B cell (primary cell): ENCODE measurements around the gene PSMB2. TPM values are rescaled to one million over a fixed set of nuclear protein-coding genes. Genes with fewer than 3 reads are reported as not detected.
A peak's percentile ranks its signal among the peaks of the same experiment; 100 is the strongest.

Experiments
- ATAC-seq: fragments of 200-7000 bp; cut with Tn5 transposase; one replicate; pipeline ENCODE4 v1.10.0; 2021; ENCODE audit warnings: low read depth, mild to moderate bottlenecking, moderate number of reproducible peaks, moderate library complexity
- CTCF ChIA-PET: fragments of 350-600 bp; sonication (Branson Sonifier 250); formaldehyde crosslinking; loops from one replicate; lab custom pipeline; 2021; ENCODE audit warnings: antibody characterized with exemption, inconsistent platforms; lab: Charles Lee
- POLR2A ChIA-PET: fragments of 350-600 bp; sonication (Branson Sonifier 250); formaldehyde crosslinking; loops from one replicate; lab custom pipeline; 2021; ENCODE audit warnings: antibody characterized with exemption; lab: Charles Lee
- DNase-seq: peaks from one replicate; pipeline ENCODE4 v3.0.0; 2013
- H2AFZ ChIP-seq: 2 replicates; pipeline ENCODE4 v1.6.1; 2012; ENCODE audit warnings: mild to moderate bottlenecking, low read depth, low read length; ENCODE audit not compliant: insufficient read depth, poor library complexity, severe bottlenecking
- H3K27ac ChIP-seq, 2 donors: 1 replicate in 1 of 2; 2 replicates in 1 of 2; pipeline ENCODE4 v1.5.1; 2012 to 2013; ENCODE audit warnings: low read length in 2 of 2, mild to moderate bottlenecking in 2 of 2, moderate library complexity in 1 of 2
- H3K27me3 ChIP-seq, 4 experiments: fragments of 200-600 bp in 1 of 4; sonication (generic) in 1 of 4; replicated peaks in 1 of 4; 1 replicate in 2 of 4; 2 replicates in 2 of 4; pipeline versions ENCODE4 v1.6.1 to v1.7.0; 2013 to 2016; ENCODE audit warnings: low read length in 3 of 4, mild to moderate bottlenecking in 2 of 4, mixed read lengths in 1 of 4, moderate library complexity in 1 of 4; ENCODE audit not compliant: insufficient read depth in 4 of 4, control insufficient read depth in 3 of 4; ENCODE audit errors: control extremely low read depth in 1 of 4
- H3K36me3 ChIP-seq, 2 experiments: replicated peaks in 1 of 2; 1 replicate in 1 of 2; 2 replicates in 1 of 2; pipeline versions ENCODE4 v1.6.1 to v1.7.1; 2013; ENCODE audit warnings: low read length in 1 of 2; ENCODE audit not compliant: insufficient read depth in 2 of 2, control insufficient read depth in 1 of 2; ENCODE audit errors: control extremely low read depth in 1 of 2, extremely low read depth in 1 of 2
- H3K4me1 ChIP-seq, 2 donors: fragments of 200-600 bp in 1 of 2; sonication (generic) in 1 of 2; 1 replicate in 1 of 2; 2 replicates in 1 of 2; pipeline versions ENCODE4 v1.5.1 to v1.6.1; 2013 to 2017; ENCODE audit warnings: low read length in 2 of 2; ENCODE audit not compliant: control insufficient read depth in 2 of 2, insufficient read depth in 2 of 2
- H3K4me2 ChIP-seq: replicated peaks from 2 replicates; pipeline ENCODE3; 2012; ENCODE audit warnings: mild to moderate bottlenecking, low read depth, low read length; ENCODE audit not compliant: poor library complexity, severe bottlenecking
- H3K4me3 ChIP-seq, 5 experiments: fragments of 200-600 bp in 1 of 5; sonication (generic) in 1 of 5; 1 replicate in 3 of 5; 2 replicates in 2 of 5; pipeline versions ENCODE4 v1.5.1 to v1.7.0; 2011 to 2016; ENCODE audit warnings: low read length in 4 of 5, mild to moderate bottlenecking in 4 of 5, low read depth in 2 of 5, control low read depth in 1 of 5, moderate library complexity in 1 of 5; ENCODE audit not compliant: insufficient read depth in 1 of 5; ENCODE audit errors: control extremely low read depth in 1 of 5, extremely low read depth in 1 of 5
- H3K79me2 ChIP-seq: fragments of 200-600 bp; sonication (generic); one replicate; pipeline ENCODE4 v1.6.0; 2016; ENCODE audit warnings: low read length; ENCODE audit not compliant: control insufficient read depth, insufficient read depth
- H3K9ac ChIP-seq: fragments of 200-600 bp; sonication (generic); 2 replicates; pipeline ENCODE4 v1.6.1; 2017; ENCODE audit warnings: mild to moderate bottlenecking, low read length, moderate library complexity
- H3K9me3 ChIP-seq, 3 donors: one replicate each; pipeline versions ENCODE4 v1.6.1 to v1.7.1; 2013; ENCODE audit warnings: low read length in 2 of 3; ENCODE audit not compliant: control insufficient read depth in 2 of 3, insufficient read depth in 1 of 3; ENCODE audit errors: control extremely low read depth in 1 of 3
- H4K20me1 ChIP-seq: 2 replicates; pipeline ENCODE4 v1.6.0; 2012; ENCODE audit warnings: mild to moderate bottlenecking, low read length; ENCODE audit not compliant: insufficient read depth, control insufficient read depth, poor library complexity, severe bottlenecking
- H3K27ac Mint-ChIP-seq: one replicate; pipeline ENCODE4 v1.8.0; 2021; ENCODE audit warnings: mixed read lengths
- H3K27me3 Mint-ChIP-seq: one replicate; pipeline ENCODE4 v1.8.0; 2021; ENCODE audit warnings: mixed read lengths
- H3K4me1 Mint-ChIP-seq: one replicate; pipeline ENCODE4 v1.8.0; 2021; ENCODE audit warnings: mixed read lengths
- H3K4me3 Mint-ChIP-seq: one replicate; pipeline ENCODE4 v1.8.0; 2021; ENCODE audit warnings: mixed read lengths
- H3K9me3 Mint-ChIP-seq: one replicate; pipeline ENCODE4 v1.8.0; 2022; ENCODE audit warnings: mixed read lengths; ENCODE audit not compliant: insufficient read depth
- EZH2 ChIP-seq: IDR thresholded peaks from 2 replicates; pipeline ENCODE4 v1.6.1; 2012; ENCODE audit warnings: borderline replicate concordance, low read depth, mild to moderate bottlenecking, moderate library complexity, low read length; ENCODE audit not compliant: insufficient read depth, poor library complexity, severe bottlenecking
- WGBS: methylation state at CpG from one replicate; pipeline ENCODE4 v1.1.5; 2013; ENCODE audit warnings: missing lambda C conversion rate; ENCODE audit not compliant: insufficient coverage; 5-methylcytosine and 5-hydroxymethylcytosine counted together
- intact Hi-C: fragments of 100-400 bp; cut with micrococcal nuclease; formaldehyde crosslinking; loops from one replicate; pipeline ENCODE4 v1.10.0; 2022
- polyA plus RNA-seq: library from polyadenylated mRNA; depleted of rRNA; stranded (reverse); fragments of >200 nt; gene quantifications from 2 replicates; pipeline ENCODE4 v1.2.3, GENCODE V29; 2012
- total RNA-seq, 2 donors: library from RNA; stranded (reverse); fragments of 120-200 nt in 1 of 2; gene quantifications; 1 replicate in 1 of 2; 2 replicates in 1 of 2; pipeline versions ENCODE4 v1.2.3 to v1.2.4, GENCODE V29; 2013 to 2022
- TF ChIP-seq, protein P1 (sequence below): fragments of 200-600 bp; IDR thresholded peaks from one replicate; pipeline ENCODE4 v1.8.0; 2022; ENCODE audit warnings: antibody characterized with exemption, mild to moderate bottlenecking

Gene PSMB2
- total and polyA plus RNA-seq, 2 donors (not counting 1 experiment from before 2014, with no cell fraction given): 20.5 to 26.2 TPM

DNA sequence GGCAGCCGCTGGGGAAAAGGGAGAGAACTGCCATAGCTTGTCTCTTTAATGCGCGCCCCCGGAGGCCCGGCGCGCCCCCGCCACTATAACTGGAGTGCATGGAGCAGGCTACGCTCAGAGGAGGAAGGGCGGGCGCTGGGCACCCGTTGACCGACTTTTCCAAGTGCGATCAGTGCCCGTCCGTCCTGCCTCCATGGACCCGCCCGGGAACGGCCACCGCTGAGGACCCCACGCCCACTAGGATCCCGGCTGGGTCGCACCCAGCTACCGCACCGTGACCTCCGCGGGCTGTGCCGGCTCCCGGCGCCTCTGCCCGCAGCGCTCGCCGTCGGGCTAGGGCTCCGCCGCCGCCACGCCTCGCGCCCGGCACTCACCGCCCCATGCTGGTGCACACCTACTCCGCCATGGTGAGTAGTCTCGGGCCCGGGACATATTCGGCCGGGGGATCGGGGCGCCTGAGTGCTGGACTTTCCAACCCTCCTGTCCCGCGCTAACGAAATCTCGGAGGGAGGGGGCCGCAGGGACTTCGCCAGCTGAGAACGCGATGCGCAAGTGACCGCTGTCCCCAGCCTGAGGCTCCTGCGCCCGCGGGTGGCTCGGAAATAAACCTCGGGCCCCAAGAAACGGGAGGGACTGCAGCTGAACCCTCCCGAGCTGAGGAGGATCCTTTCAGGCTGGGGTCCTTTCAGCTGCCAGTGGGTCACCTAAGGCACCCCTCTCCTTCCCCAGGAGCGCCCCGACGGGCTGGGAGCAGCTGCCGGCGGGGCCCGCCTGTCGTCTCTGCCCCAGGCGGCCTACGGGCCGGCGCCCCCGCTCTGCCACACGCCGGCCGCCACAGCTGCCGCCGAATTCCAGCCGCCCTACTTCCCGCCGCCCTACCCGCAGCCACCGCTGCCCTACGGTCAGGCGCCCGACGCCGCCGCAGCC lies 67.9 kb downstream of the PSMB2 start, which contains the start of gene TFAP2E:
Gene TFAP2E (plus strand): TSS at position 117 of the 927 bp plus-strand sequence. CDS start 264 bp downstream, at position 381.
- no peak for TF ChIP-seq EZH2
- TF ChIP-seq, protein P1, sequence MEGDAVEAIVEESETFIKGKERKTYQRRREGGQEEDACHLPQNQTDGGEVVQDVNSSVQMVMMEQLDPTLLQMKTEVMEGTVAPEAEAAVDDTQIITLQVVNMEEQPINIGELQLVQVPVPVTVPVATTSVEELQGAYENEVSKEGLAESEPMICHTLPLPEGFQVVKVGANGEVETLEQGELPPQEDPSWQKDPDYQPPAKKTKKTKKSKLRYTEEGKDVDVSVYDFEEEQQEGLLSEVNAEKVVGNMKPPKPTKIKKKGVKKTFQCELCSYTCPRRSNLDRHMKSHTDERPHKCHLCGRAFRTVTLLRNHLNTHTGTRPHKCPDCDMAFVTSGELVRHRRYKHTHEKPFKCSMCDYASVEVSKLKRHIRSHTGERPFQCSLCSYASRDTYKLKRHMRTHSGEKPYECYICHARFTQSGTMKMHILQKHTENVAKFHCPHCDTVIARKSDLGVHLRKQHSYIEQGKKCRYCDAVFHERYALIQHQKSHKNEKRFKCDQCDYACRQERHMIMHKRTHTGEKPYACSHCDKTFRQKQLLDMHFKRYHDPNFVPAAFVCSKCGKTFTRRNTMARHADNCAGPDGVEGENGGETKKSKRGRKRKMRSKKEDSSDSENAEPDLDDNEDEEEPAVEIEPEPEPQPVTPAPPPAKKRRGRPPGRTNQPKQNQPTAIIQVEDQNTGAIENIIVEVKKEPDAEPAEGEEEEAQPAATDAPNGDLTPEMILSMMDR: no peak
- intact Hi-C loops: no loop called here
- peak within 1 kb of the TSS; percentile 40 for H3K9ac ChIP-seq
- no peaks in the 10 kb centered on the region for H3K36me3 ChIP-seq
- peaks cover 34% of the 10 kb centered on the region for H3K4me1 Mint-ChIP-seq
- H3K27ac ChIP-seq: no peak within 1 kb of the TSS
- ChIA-PET CTCF (interaction anchor here (0.9 to 10.5 kb wide), 5 partner anchors 9 to 203 kb away, joined by 3 to 111 read pairs (median 17); partner anchors contain the start of gene C1orf216), POLR2A (interaction anchor here (0.6 kb wide), 1 partner anchor 669 kb away, joined by 3 read pairs; no protein-coding TSS in a partner anchor)
- H3K4me3 ChIP-seq: peak within 1 kb of the TSS in 3 of 5 experiments; percentile 11 to 26 (median 19)
- H3K79me2 ChIP-seq: no peaks in the 10 kb centered on the region
- peaks cover 0 to 21% (median 6%) of the 10 kb centered on the region in 4 experiments for H3K27me3 ChIP-seq
- H3K9me3 ChIP-seq: peaks cover 0 to 7% (median 0%) of the 10 kb centered on the region in 3 donors
- no peaks in the 10 kb centered on the region for H3K9me3 Mint-ChIP-seq
- DNase-seq: no peak
- H3K4me2 ChIP-seq: peak within 1 kb of the TSS; percentile 73
- no peak for ATAC-seq
- H3K27me3 Mint-ChIP-seq: peaks cover 26% of the 10 kb centered on the region
- H3K4me3 Mint-ChIP-seq: peak within 1 kb of the TSS; percentile 45
- peak within 1 kb of the TSS; percentile 24 for H2AFZ ChIP-seq
- no peaks in the 10 kb centered on the region for H4K20me1 ChIP-seq
- H3K4me1 ChIP-seq: peaks cover 21 to 35% of the 10 kb centered on the region in 2 donors
- 43% methylated on average over 93 of the region's 95 CpGs for WGBS
- no peak within 1 kb of the TSS for H3K27ac Mint-ChIP-seq
